Astrocyte (in vitro differentiated cells and primary cell): ENCODE measurements around the gene PLPP3. TPM values are rescaled to one million over a fixed set of nuclear protein-coding genes. Genes with fewer than 3 reads are reported as not detected.

ENCODE experiments used
- DNase-seq: peaks from one replicate; pipeline ENCODE4 v3.0.0-alpha.2; 2010; ENCODE audit warnings: low read depth
- FAIRE-seq: peaks from 2 replicates; lab custom pipeline; 2011; peaks lifted over from hg19 to GRCh38; lab: Jason Lieb, UNC
- H2AFZ ChIP-seq: 2 replicates; pipeline ENCODE4 v1.6.0; 2012; ENCODE audit warnings: low read depth, low read length, inconsistent platforms
- H3K27ac ChIP-seq: 2 replicates; pipeline ENCODE4 v1.5.1; 2011; ENCODE audit warnings: low read depth, low read length, inconsistent platforms
- H3K27me3 ChIP-seq: 2 replicates; pipeline ENCODE4 v1.6.0; 2011; ENCODE audit warnings: low read length, inconsistent platforms; ENCODE audit not compliant: insufficient read depth
- H3K36me3 ChIP-seq: 2 replicates; pipeline ENCODE4 v1.5.1; 2011; ENCODE audit warnings: low read length, inconsistent platforms; ENCODE audit not compliant: insufficient read depth
- H3K4me1 ChIP-seq: 2 replicates; pipeline ENCODE4 v1.5.1; 2011; ENCODE audit warnings: low read length, inconsistent platforms; ENCODE audit not compliant: insufficient read depth
- H3K4me2 ChIP-seq: 2 replicates; pipeline ENCODE4 v1.6.0; 2012; ENCODE audit warnings: low read length, inconsistent platforms
- H3K4me3 ChIP-seq: 2 replicates; pipeline ENCODE4 v1.5.1; 2011; ENCODE audit warnings: low read depth, mild to moderate bottlenecking, low read length, inconsistent platforms; ENCODE audit not compliant: insufficient read depth
- H3K79me2 ChIP-seq: 2 replicates; pipeline ENCODE4 v1.6.0; 2012; ENCODE audit warnings: mild to moderate bottlenecking, low read length, inconsistent platforms; ENCODE audit not compliant: insufficient read depth
- H3K9ac ChIP-seq: 2 replicates; pipeline ENCODE4 v1.6.0; 2012; ENCODE audit warnings: mild to moderate bottlenecking, low read length, inconsistent platforms
- H3K9me3 ChIP-seq: 2 replicates; pipeline ENCODE4 v1.5.1; 2012; ENCODE audit warnings: low read depth, mild to moderate bottlenecking, low read length, inconsistent platforms; ENCODE audit not compliant: insufficient read depth
- H4K20me1 ChIP-seq: 2 replicates; pipeline ENCODE4 v1.6.0; 2012; ENCODE audit warnings: low read length, inconsistent platforms; ENCODE audit not compliant: insufficient read depth
- H3K27ac Mint-ChIP-seq: one replicate; pipeline ENCODE4 v1.8.0; 2021; ENCODE audit warnings: mild to moderate bottlenecking, mixed read lengths; ENCODE audit not compliant: unreplicated experiment
- H3K27me3 Mint-ChIP-seq: one replicate; pipeline ENCODE4 v1.8.0; 2021; ENCODE audit warnings: low read depth, mixed read lengths; ENCODE audit not compliant: unreplicated experiment
- H3K36me3 Mint-ChIP-seq: one replicate; pipeline ENCODE4 v1.8.0; 2021; ENCODE audit warnings: low read depth, mixed read lengths; ENCODE audit not compliant: unreplicated experiment
- H3K4me1 Mint-ChIP-seq: one replicate; pipeline ENCODE4 v1.8.0; 2021; ENCODE audit warnings: low read depth, mixed read lengths; ENCODE audit not compliant: unreplicated experiment
- H3K4me3 Mint-ChIP-seq: one replicate; pipeline ENCODE4 v1.8.0; 2021; ENCODE audit warnings: mild to moderate bottlenecking, moderate library complexity, mixed read lengths; ENCODE audit not compliant: unreplicated experiment
- H3K9me3 Mint-ChIP-seq: one replicate; pipeline ENCODE4 v1.8.0; 2021; ENCODE audit warnings: mild to moderate bottlenecking, mixed read lengths; ENCODE audit not compliant: unreplicated experiment
- CTCF ChIP-seq: IDR thresholded peaks from 2 replicates; pipeline ENCODE4 v1.5.1; 2011; ENCODE audit warnings: low read depth, mild to moderate bottlenecking, inconsistent platforms, low read length, moderate library complexity; ENCODE audit not compliant: insufficient read depth
- EZH2 ChIP-seq: IDR thresholded peaks from 2 replicates; pipeline ENCODE4 v1.6.1; 2012; ENCODE audit warnings: mild to moderate bottlenecking, low read length, inconsistent platforms; ENCODE audit not compliant: insufficient read depth
- total RNA-seq: library from RNA; stranded (reverse); gene quantifications from 2 replicates; pipeline ENCODE4 v1.2.1, GENCODE V29; 2021

The PLPP3 gene
- total RNA-seq, 1 donor from 2014 or later, result 2.2 TPM

DNA sequence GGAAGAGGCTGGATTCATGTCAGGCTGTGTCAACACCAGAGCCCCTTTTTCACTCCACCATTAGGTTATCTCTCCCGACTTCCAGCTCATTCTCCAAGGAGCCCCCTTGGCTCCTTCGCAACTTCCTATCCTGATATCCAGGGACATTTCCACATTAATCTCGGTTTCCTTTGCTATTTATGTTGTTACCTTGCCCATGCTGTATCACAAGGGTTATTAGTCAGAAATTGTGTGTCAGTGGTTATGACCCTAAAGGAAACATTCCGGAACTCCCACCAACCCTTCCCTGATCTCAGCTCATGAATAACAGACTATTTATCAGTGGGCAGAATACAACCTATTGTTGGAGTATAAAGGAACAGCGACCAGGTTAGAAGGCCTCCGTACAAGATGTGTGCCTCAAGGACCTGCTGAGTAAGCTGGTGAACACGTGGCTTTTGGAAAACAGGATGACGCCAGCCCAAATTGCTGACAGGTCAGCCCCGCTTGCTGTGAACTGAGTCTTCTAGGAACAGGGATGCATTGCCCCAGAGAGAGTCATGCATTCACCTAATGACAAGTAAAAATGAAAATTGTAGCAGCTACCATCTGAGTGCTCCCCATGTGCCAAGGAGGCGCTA, 121.5 kb downstream of the PLPP3 start:
- no peak for FAIRE-seq
- Histone ChIP-seq H2AFZ (no peak overlapping the region), H3K4me2 (no peak overlapping the region), H3K4me1 (peaks cover 4% of the 10 kb centered on the region), H3K9ac (no peak overlapping the region), H3K27me3 (no peaks in the 10 kb centered on the region), H3K9me3 (no peaks in the 10 kb centered on the region), H3K36me3 (no peaks in the 10 kb centered on the region), H3K27ac (no peak overlapping the region), H3K79me2 (no peaks in the 10 kb centered on the region), H3K4me3 (no peak overlapping the region), H4K20me1 (no peaks in the 10 kb centered on the region)
- H3K4me3 Mint-ChIP-seq, result no peak overlapping the region
- no peak overlapping the region for H3K27ac Mint-ChIP-seq
- no peaks in the 10 kb centered on the region for H3K36me3 Mint-ChIP-seq
- peaks cover 12% of the 10 kb centered on the region for H3K27me3 Mint-ChIP-seq
- no peak for TF ChIP-seq CTCF
- TF ChIP-seq EZH2, result no peak
- no peaks in the 10 kb centered on the region for H3K9me3 Mint-ChIP-seq
- peaks cover 8% of the 10 kb centered on the region for H3K4me1 Mint-ChIP-seq
- peak; percentile 39 for DNase-seq

DNA sequence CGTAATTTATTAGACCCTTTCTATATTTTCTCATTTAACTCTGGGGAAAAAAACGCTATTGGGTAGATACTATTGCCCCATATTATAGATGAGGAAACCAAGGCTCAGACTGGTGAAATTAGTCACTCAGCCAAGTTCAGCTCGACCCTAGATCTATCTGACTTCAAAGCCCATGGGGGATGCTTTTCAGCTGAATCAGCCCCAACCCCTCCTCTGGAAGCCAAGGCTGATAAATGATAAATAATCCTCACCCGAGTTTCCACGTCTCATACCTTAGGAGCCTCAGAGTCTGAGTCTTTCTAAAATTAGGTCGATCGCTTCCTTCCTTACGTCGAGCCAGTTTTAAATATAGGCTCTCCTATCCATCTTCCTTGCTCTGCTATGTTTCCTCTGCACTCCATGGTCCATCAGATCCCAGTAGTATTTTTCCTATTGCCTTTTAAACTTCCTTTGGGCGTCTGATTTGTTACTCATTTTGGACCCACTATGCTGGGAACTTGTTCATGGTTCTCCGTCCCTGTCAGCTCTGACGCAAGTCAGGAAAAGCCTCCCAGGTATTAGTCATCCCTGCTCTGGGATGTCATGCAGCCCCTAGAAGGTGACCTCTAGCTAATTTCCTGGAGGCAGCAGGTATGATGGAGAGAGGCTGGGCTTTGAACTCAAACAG, 122.8 kb downstream of the PLPP3 start:
- peaks cover 4% of the 10 kb centered on the region for H3K4me1 ChIP-seq
- Mint-ChIP-seq H3K4me1 (peaks cover 8% of the 10 kb centered on the region), H3K4me3 (no peak overlapping the region), H3K27ac (no peak overlapping the region), H3K36me3 (no peaks in the 10 kb centered on the region), H3K9me3 (no peaks in the 10 kb centered on the region), H3K27me3 (peaks cover 14% of the 10 kb centered on the region)
- H4K20me1 ChIP-seq, result no peaks in the 10 kb centered on the region
- no peak for TF ChIP-seq CTCF
- TF ChIP-seq EZH2, result no peak
- FAIRE-seq (no peak), DNase-seq (peak; percentile 85)
- no peak overlapping the region for H3K4me3 ChIP-seq
- no peak overlapping the region for H3K9ac ChIP-seq
- H3K9me3 ChIP-seq, result no peaks in the 10 kb centered on the region
- H2AFZ ChIP-seq, result no peak overlapping the region
- no peaks in the 10 kb centered on the region for H3K79me2 ChIP-seq
- no peak overlapping the region for H3K27ac ChIP-seq
- no peaks in the 10 kb centered on the region for H3K27me3 ChIP-seq
- H3K36me3 ChIP-seq, result no peaks in the 10 kb centered on the region
- H3K4me2 ChIP-seq, result peak overlapping the region; percentile 12
